MV-4-11 (cell line): ENCODE measurements around the gene OTOGL.
"Not testable (repeated sequence)": the region's sequence is repeated elsewhere in the genome, so short reads cannot be mapped to it uniquely, and the experiment has no call there.

Experiments
- DNase-seq: peaks from one replicate; lab custom pipeline; 2025; lab: John Stamatoyannopoulos, UW

OTOGL gene

DNA sequence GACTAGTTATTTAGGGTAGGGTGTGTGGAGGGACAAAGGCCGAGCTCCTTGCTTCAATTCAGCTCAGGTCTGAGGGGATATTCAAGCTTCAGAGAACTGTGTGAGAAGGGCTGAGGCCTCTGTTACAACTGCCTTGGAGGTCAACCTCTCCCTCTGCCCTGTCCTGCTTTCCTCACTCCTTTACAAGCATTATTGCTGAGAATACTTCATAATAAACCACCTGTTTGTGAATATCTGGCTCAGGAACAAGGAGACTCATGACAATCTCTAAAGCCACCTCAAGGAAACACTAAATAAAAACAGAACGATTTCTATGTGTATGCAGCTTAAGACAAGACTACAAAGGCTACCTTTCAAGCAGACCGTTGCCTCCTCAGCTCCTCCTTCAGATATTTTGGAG is 21.7 kb downstream of the OTOGL start:
- no peak for DNase-seq

DNA sequence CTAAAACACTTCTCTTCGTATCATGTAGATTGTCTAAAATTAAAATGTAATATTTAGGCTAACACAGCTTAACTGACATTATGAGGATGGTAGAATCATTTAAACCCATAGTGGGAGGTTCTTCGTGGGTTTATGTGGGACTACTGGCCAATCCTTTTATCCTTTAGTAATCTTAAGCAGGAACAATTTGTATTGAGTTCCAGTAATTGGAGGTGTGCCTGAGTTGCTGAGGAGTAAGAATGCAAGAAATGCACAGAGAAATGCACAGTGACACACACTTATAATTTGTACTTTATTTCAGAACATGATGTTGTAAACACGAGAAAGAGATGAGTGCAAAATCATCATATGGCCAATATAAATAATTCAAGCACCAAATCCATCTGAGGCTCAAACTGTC is 22.3 kb downstream of the OTOGL start:
- no peak for DNase-seq

GRCh38 chr12:80129895-80130530 is 30.7 kb downstream of the OTOGL start:
- DNase-seq: no peak

DNA sequence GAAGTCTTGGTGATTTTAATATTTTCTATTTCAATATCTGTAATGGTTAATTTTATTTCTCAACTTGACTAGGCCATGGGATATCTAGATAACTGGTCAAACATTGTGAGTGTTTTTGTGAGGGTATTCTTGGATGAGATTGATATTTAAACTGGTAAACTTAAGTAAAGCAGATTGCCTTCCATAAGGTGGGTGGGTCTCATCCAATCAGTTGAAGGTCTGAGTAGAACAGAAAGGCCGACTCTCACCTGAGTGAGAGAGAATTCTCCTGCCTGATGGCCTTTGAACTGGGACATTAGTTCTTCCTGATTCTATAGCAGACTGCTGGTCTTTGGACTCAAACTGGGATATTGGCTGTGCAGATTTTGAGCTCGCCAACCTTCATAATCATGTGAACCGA is 36.3 kb downstream of the OTOGL start:
- no peak for DNase-seq

DNA sequence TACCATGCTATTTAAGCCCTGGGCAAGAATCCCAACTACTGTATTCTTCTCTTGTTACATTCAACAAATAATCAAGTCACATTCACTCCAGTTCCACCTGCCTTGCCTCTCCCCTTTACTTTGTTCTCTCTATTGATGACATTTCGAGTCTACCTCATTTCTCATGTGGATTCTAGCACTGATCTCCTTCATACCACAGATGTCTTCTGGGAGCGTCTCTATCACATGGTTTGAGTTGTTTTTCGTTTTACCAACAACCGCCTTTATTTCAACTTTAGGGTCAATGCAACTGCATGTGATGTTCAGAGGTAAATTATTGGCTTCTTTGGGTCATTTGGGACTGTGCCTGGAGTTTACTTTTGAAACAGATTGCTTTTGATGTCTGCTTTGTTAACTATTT is 40.7 kb downstream of the OTOGL start:
- no peak for DNase-seq

GRCh38 chr12:80142640-80143039 is 43.3 kb downstream of the OTOGL start:
- DNase-seq: no peak

DNA sequence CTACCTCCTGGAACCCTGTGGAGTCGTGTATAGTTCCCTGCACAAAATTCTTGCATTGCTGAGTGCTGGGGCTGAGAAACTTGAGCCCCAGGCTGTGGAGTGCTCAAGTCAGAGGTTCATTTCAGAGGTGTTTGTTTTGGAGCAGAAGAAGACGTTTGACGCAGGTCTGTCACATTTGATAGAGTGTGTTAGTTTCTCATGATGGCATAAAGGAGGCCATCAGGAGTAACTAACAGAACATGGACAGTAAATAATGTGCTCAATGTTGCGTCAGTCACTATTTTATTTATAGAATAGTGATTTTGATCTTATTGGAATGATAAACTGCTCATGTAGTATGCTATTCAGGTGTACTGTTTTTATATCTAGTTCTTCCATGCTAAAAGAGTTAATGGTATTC is 44.2 kb downstream of the OTOGL start:
- no peak for DNase-seq

- DNase-seq: not testable (repeated sequence)
Measured at GRCh38 chr12:80149547-80150313, 50.4 kb downstream of the OTOGL start.

DNA sequence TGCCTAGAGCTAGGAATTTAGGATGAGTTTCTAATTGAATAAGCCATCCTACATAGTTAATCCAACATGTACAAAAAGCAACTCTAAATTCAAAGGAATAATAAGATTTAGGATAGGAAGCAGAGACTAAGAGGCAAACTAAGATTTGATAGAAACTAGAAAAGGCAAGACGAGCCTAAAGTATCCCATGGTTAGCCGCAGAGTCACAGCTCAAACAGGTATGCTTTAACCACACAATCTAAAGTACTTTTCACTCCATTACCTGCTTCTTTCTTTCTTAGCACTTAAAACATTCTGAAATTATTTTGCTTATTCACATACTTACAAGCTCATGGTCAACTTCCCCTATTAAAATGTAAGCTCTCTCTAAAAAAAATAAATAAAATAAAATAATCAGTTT is 51.8 kb downstream of the OTOGL start:
- DNase-seq: no peak

DNA sequence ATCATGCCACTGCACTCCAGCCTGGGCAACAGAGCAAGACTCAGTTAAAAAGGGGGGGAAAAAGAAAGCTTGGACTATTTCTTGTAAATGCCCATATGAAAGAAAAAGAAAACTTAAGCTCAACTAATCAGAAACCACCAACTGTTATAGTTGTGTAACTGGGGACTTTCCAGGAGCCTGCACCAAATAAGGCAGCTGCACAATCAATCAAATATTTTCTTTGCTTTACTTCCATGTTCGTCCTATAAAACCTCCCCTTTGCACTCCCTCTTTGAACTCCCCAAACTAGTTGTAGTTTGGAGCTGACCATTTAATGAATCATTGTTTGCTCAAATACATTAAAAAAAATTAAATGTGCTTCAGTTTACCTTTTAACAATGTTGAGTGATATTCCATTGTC is 54.9 kb downstream of the OTOGL start:
- no peak for DNase-seq

GRCh38 chr12:80156306-80156705 is 57.0 kb downstream of the OTOGL start:
- DNase-seq: no peak

GRCh38 chr12:80157645-80158044 is 58.3 kb downstream of the OTOGL start:
- no peak for DNase-seq

DNA sequence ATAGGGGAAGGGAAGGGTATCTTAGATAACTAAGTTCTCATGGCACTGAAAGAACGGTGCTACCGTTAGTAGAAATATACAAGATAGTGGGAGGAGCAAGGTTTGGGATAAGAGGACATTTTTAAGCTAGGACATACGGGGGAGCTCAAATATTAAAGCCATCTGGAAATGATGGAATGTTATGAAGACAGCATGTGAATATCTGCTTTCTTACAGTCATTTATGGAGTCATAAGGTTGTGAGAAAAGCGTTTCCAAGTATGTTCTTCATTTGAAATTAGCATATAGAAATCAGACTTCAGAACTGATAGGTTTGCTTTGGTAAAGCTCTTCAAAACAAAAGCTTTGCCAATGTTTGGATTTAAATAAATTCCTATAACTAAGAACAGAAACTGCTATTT is 62.3 kb downstream of the OTOGL start:
- DNase-seq: no peak

DNA sequence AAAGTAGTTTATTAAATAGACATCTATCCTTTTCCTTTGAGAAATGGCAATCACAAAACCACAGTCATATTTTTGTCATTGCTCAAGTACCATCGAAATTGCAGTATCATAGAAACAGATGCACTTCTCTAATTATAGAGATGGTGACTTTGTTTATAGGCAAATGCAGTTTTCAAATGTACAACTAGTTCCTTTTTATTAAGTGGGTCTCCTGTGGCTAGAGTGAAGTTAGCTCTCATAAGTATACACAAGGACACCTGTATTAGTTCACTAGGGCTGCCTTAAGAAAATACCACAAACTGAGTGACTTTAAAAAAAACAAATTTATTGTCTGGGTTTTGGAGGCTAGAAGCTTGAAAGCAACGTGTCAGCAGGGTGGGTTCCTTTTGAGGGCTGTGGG is 62.8 kb downstream of the OTOGL start:
- DNase-seq: peak; percentile 4

- no peak for DNase-seq
Measured at GRCh38 chr12:80165746-80166145, 66.4 kb downstream of the OTOGL start.

DNA sequence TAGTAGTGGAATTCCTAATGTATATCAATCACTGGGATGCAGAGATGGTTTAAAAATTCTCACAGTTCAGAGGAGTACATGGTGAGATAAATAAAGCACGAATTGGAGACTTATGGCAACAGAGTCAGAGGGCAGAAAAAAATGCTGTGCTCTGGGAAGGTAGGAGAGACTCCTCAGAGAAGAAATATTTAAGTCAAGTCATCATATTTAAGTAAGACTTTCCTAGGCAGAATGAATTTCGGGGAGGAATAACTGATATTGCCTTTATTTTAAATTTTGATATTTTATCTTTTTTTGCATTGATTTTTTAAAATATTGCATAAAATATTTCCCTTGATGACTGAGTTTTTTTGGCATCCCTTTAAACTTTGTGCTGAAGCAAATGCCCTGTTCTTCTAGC is 67.4 kb downstream of the OTOGL start:
- DNase-seq: no peak

GRCh38 chr12:80168936-80169335 is 69.6 kb downstream of the OTOGL start:
- DNase-seq: no peak

GRCh38 chr12:80170915-80171314 is 71.6 kb downstream of the OTOGL start:
- no peak for DNase-seq

DNA sequence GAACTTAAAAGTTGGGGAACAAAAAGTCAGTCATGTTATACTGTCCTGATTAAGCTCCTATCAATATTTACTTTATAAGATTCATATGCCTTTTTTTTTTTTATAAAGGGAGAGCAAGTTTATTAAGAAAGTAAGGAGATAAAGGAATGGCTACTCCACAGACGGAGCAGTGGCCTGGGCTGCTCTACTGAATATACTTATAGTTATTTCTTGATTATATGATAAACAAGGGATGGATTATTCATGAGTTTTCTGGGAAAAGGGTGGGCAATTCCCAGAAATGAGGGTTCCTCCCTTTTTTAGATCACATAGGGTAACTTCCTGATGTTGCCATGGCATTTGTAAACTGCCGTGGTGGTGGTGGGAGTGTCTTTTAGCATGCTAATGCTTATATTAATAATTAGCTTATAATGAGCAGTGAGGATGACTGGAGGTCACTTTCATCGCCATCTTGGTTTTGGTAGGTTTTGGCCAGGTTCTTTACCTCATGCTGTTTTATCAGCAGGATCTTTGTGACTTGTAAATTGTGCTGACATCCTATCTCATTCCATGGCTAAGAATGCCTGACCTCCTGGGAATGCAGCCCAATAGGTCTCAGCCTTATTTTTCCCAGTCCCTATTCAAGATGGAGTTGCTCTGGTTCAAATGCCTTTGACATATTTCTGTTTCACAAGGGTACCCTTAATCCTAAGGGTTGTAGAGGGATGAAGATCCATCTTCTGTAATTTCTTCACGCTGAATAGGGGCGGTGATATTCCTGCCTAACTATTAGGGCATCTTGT is 73.9 kb downstream of the OTOGL start:
- no peak for DNase-seq

GRCh38 chr12:80175307-80175930 is 76.1 kb downstream of the OTOGL start:
- DNase-seq: no peak

GRCh38 chr12:80176706-80177105 is 77.4 kb downstream of the OTOGL start:
- DNase-seq: no peak

DNA sequence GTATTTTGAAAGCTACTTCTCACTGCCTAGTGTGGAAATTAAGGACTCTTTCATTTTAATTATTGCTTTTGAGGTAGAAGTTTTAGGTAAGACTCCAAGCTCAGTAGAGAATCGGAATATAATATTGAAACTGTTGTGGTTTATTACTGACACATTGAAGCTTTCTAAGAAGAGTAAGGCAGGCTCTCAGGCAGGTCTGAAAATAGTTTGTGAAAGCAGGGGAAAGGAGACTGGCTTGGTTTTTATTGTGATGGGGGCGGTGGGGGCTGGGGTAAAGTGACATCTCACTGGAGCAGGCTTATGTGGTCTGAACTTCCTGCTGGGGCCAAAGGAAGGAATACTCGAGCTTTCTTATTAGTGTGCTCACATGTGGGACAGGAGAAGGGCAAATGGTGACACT is 79.5 kb downstream of the OTOGL start:
- DNase-seq: no peak

DNA sequence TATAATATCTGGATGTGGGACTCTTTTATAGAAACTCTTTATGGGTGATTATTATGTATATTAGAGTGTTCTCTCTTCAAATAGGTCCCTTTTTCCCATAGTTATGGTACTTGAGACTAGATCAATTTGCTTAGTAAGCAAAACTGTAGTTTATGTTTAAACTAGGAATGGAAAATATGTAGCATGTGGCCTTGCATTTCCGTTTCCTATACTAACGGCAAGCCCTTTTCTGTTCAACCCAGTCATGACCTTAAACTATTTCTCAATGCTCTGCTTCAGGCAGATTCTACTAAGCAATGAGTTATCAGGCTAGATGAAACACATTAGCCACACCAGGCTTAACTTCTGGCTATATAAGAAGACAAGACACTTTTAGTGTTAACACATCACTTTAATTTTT is 84.6 kb downstream of the OTOGL start:
- DNase-seq: peak; percentile 77
